CD4-positive, alpha-beta T cell (primary cell): ENCODE results near the gene MAP2K4. TPM values are rescaled to one million over a fixed set of nuclear protein-coding genes. Genes with fewer than 3 reads are reported as not detected.

Experiments used
- ATAC-seq: fragments of 200-7000 bp; cut with Tn5 transposase; one replicate; pipeline ENCODE4 v1.10.0; 2022; ENCODE audit warnings: mild to moderate bottlenecking; ENCODE audit not compliant: poor library complexity
- CTCF ChIA-PET: fragments of 350-600 bp; sonication (Branson Sonifier 250); formaldehyde crosslinking; loops from one replicate; lab custom pipeline; 2021; ENCODE audit warnings: antibody characterized with exemption, inconsistent platforms; lab: Charles Lee
- POLR2A ChIA-PET: fragments of 350-600 bp; sonication (Branson Sonifier 250); formaldehyde crosslinking; loops from one replicate; lab custom pipeline; 2021; ENCODE audit warnings: antibody characterized with exemption, inconsistent platforms; lab: Charles Lee
- DNase-seq, 14 experiments: peaks; one replicate each; pipeline ENCODE4 v3.0.0-alpha.2; 2013 to 2020; ENCODE audit warnings: mixed read lengths in 2 of 14
- H3K27ac ChIP-seq, 2 donors: one replicate each; pipeline versions ENCODE4 v1.5.1 to v1.7.0; 2013; ENCODE audit warnings: low read length in 2 of 2, low read depth in 1 of 2, mild to moderate bottlenecking in 1 of 2
- H3K27me3 ChIP-seq, 2 experiments: 1 replicate in 1 of 2; 2 replicates in 1 of 2; pipeline versions ENCODE4 v1.6.1 to v1.7.0; 2013; ENCODE audit warnings: low read length in 2 of 2, control low read depth in 1 of 2, mild to moderate bottlenecking in 1 of 2, moderate library complexity in 1 of 2; ENCODE audit not compliant: insufficient read depth in 2 of 2, control insufficient read depth in 1 of 2
- H3K36me3 ChIP-seq: one replicate; pipeline ENCODE4 v1.6.1; 2013; ENCODE audit warnings: low read length, control low read depth; ENCODE audit not compliant: insufficient read depth
- H3K4me1 ChIP-seq: one replicate; pipeline ENCODE4 v1.6.1; 2013; ENCODE audit warnings: low read length, control low read depth; ENCODE audit not compliant: insufficient read depth
- H3K4me3 ChIP-seq: one replicate; pipeline ENCODE4 v1.5.1; 2013; ENCODE audit warnings: mild to moderate bottlenecking, low read length, moderate library complexity
- H3K9me3 ChIP-seq, 2 experiments: 1 replicate in 1 of 2; 2 replicates in 1 of 2; pipeline versions ENCODE4 v1.6.1 to v1.7.0; 2013; ENCODE audit warnings: low read length in 2 of 2, mild to moderate bottlenecking in 2 of 2, control low read depth in 1 of 2, moderate library complexity in 1 of 2; ENCODE audit not compliant: control insufficient read depth in 1 of 2, insufficient read depth in 1 of 2
- H3K27ac Mint-ChIP-seq: one replicate; pipeline ENCODE4 v1.8.0; 2020; ENCODE audit warnings: mixed read lengths
- H3K27me3 Mint-ChIP-seq: one replicate; pipeline ENCODE4 v1.8.0; 2021; ENCODE audit warnings: mixed read lengths
- H3K36me3 Mint-ChIP-seq: one replicate; pipeline ENCODE4 v1.8.0; 2021; ENCODE audit warnings: low read depth, mixed read lengths
- H3K4me1 Mint-ChIP-seq: one replicate; pipeline ENCODE4 v1.8.0; 2021; ENCODE audit warnings: low read depth, mixed read lengths
- H3K4me3 Mint-ChIP-seq: one replicate; pipeline ENCODE4 v1.8.0; 2020; ENCODE audit warnings: mild to moderate bottlenecking, mixed read lengths
- H3K9me3 Mint-ChIP-seq: one replicate; pipeline ENCODE4 v1.8.0; 2020; ENCODE audit warnings: mixed read lengths
- intact Hi-C, 2 experiments: fragments of 100-400 bp; cut with DNase I in 1 of 2; cut with micrococcal nuclease in 1 of 2; formaldehyde crosslinking; loops; one replicate each; pipeline versions ENCODE4 v1.15.1 to v1.9.0; 2023 to 2025; cut with DNase I, micrococcal nuclease
- total RNA-seq, 174 experiments: library from RNA in 2 of 174; stranded (reverse) in 2 of 174; gene quantifications; one replicate each; pipeline ENCODE4 v1.2.3 and lab custom pipeline; 2021 to 2026
- TF ChIP-seq, protein P1 (sequence below): fragments of 200-600 bp; IDR thresholded peaks from one replicate; pipeline ENCODE4 v1.8.0; 2022; ENCODE audit warnings: antibody characterized with exemption, mild to moderate bottlenecking

Gene MAP2K4
- total RNA-seq, 2 experiments from 2014 or later, result 22.4 to 22.6 TPM

- intact Hi-C loops, result loop anchor here (1.0 to 5.0 kb wide), 2 partner anchors 24 to 1021 kb away; partner anchors contain the start of genes ELAC2 (in 1 of the 2) and MAP2K4 (in 1 of the 2)
- TF ChIP-seq, protein P1, sequence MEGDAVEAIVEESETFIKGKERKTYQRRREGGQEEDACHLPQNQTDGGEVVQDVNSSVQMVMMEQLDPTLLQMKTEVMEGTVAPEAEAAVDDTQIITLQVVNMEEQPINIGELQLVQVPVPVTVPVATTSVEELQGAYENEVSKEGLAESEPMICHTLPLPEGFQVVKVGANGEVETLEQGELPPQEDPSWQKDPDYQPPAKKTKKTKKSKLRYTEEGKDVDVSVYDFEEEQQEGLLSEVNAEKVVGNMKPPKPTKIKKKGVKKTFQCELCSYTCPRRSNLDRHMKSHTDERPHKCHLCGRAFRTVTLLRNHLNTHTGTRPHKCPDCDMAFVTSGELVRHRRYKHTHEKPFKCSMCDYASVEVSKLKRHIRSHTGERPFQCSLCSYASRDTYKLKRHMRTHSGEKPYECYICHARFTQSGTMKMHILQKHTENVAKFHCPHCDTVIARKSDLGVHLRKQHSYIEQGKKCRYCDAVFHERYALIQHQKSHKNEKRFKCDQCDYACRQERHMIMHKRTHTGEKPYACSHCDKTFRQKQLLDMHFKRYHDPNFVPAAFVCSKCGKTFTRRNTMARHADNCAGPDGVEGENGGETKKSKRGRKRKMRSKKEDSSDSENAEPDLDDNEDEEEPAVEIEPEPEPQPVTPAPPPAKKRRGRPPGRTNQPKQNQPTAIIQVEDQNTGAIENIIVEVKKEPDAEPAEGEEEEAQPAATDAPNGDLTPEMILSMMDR, result no peak
- peak overlapping the region; percentile 98 for H3K4me3 Mint-ChIP-seq
- ATAC-seq (peak; percentile 26), DNase-seq (peak in 8 of 14 experiments; percentile 2 to 65 (median 18))
- H3K27me3 Mint-ChIP-seq, result no peaks in the 10 kb centered on the region
- no peaks in the 10 kb centered on the region for H3K27me3 ChIP-seq
- peaks cover 12% of the 10 kb centered on the region for H3K4me1 ChIP-seq
- H3K27ac ChIP-seq, result peak overlapping the region; percentile 74 to 78
- H3K27ac Mint-ChIP-seq, result peak overlapping the region; percentile 88
- H3K9me3 Mint-ChIP-seq, result no peaks in the 10 kb centered on the region
- ChIA-PET POLR2A (interaction anchor here (0.9 to 5.8 kb wide), 26 partner anchors 8 to 1297 kb away, joined by 3 to 389 read pairs (median 5); partner anchors contain the start of genes ELAC2 and MAP2K4), CTCF (interaction anchor here (3.2 kb wide), 1 partner anchor 25 kb away, joined by 21 read pairs; the partner anchor contains the start of gene MAP2K4)
- peaks cover 32% of the 10 kb centered on the region for H3K4me1 Mint-ChIP-seq
- peaks cover 9% of the 10 kb centered on the region for H3K36me3 ChIP-seq
- no peaks in the 10 kb centered on the region for H3K9me3 ChIP-seq
- peak overlapping the region; percentile 90 for H3K4me3 ChIP-seq
- H3K36me3 Mint-ChIP-seq, result peaks cover 33% of the 10 kb centered on the region
Observed at GRCh38 chr17:11996722-11997146, 23.9 kb upstream of the MAP2K4 start.

GRCh38 chr17:11997147-11997971 lies 23.3 kb upstream of the MAP2K4 start, which contains the start of gene ZNF18:
Gene ZNF18 (minus strand): TSS chr17:11997475. CDS start chr17:11992829, 4,646 bp downstream.
- Histone ChIP-seq H3K36me3 (peaks cover 5% of the 10 kb centered on the region), H3K9me3 (no peaks in the 10 kb centered on the region), H3K4me1 (peaks cover 12% of the 10 kb centered on the region), H3K27ac (peak within 1 kb of the TSS; percentile 76 to 78), H3K27me3 (no peaks in the 10 kb centered on the region), H3K4me3 (peak within 1 kb of the TSS; percentile 90)
- H3K27ac Mint-ChIP-seq, result peak within 1 kb of the TSS; percentile 88
- no peaks in the 10 kb centered on the region for H3K27me3 Mint-ChIP-seq
- ChIA-PET CTCF (interaction anchor here (3.2 kb wide), 1 partner anchor 24 kb away, joined by 21 read pairs; the partner anchor contains the start of gene MAP2K4), POLR2A (interaction anchor here (0.9 to 5.8 kb wide), 28 partner anchors 9 to 1298 kb away, joined by 3 to 389 read pairs (median 5); partner anchors contain the start of genes ELAC2 and MAP2K4)
- ATAC-seq, result peak; percentile 98
- DNase-seq, result peak; percentile 89 to 98 (median 95)
- peaks cover 28% of the 10 kb centered on the region for H3K36me3 Mint-ChIP-seq
- no peaks in the 10 kb centered on the region for H3K9me3 Mint-ChIP-seq
- H3K4me3 Mint-ChIP-seq, result peak within 1 kb of the TSS; percentile 98
- TF ChIP-seq, protein P1, result no peak
- H3K4me1 Mint-ChIP-seq, result peaks cover 32% of the 10 kb centered on the region
- intact Hi-C loops, result loop anchor here (1.0 to 5.0 kb wide), 2 partner anchors 23 to 1020 kb away; partner anchors contain the start of genes ELAC2 (in 1 of the 2) and MAP2K4 (in 1 of the 2)

DNA sequence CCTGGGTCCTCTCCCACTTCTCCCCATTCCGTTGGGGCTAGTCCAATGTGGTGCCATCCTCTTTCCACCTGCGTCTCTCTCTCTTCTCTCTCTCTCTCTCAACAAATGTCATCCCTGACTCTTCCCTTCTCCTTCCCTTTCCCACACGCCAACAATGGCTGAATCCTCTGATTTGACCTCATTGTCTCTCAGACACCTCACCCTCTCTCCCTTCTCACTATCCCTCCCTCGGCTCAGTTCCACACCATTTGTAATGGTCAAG lies 22.8 kb upstream of the MAP2K4 start:
- POLR2A ChIA-PET, result interaction anchor here (0.9 to 5.8 kb wide), 21 partner anchors 9 to 1298 kb away, joined by 3 to 389 read pairs (median 6); partner anchors contain the start of genes ELAC2 and MAP2K4
- peaks cover 12% of the 10 kb centered on the region for H3K4me1 ChIP-seq
- Mint-ChIP-seq H3K27me3 (no peaks in the 10 kb centered on the region), H3K27ac (peak overlapping the region; percentile 88), H3K4me3 (peak overlapping the region; percentile 97), H3K9me3 (no peaks in the 10 kb centered on the region), H3K4me1 (peaks cover 28% of the 10 kb centered on the region), H3K36me3 (peaks cover 23% of the 10 kb centered on the region)
- TF ChIP-seq, protein P1, result no peak
- CTCF ChIA-PET, result interaction anchor here (3.2 kb wide), 1 partner anchor 24 kb away, joined by 21 read pairs; the partner anchor contains the start of gene MAP2K4
- no peaks in the 10 kb centered on the region for H3K36me3 ChIP-seq
- intact Hi-C loops, result loop anchor here (1.0 to 5.0 kb wide), 2 partner anchors 22 to 1019 kb away; partner anchors contain the start of genes MAP2K4 (in 2 of the 2) and ELAC2 (in 1 of the 2)
- no peak for ATAC-seq
- H3K27me3 ChIP-seq, result no peaks in the 10 kb centered on the region
- DNase-seq, result peak in 3 of 14 experiments; percentile 1 to 11 (median 3)
- H3K9me3 ChIP-seq, result no peaks in the 10 kb centered on the region
- peak overlapping the region; percentile 76 to 78 for H3K27ac ChIP-seq
- peak overlapping the region; percentile 90 for H3K4me3 ChIP-seq
